ENCODE measurements around the gene CENPO.
A peak's percentile ranks its signal among the peaks of the same experiment; 100 is the strongest.

The CENPO gene

GRCh38 chr2:24858996-24859395 lies 65.8 kb downstream of the CENPO start:
- no peak overlapping the region for H3K4me3 ChIP-seq (ENCODE audit: low read depth, low read length)

GRCh38 chr2:24859968-24860600 lies 66.9 kb downstream of the CENPO start:
- H3K79me2 ChIP-seq: no peaks in the 10 kb centered on the region
- no peak overlapping the region for H3K4me2 ChIP-seq (ENCODE audit: low read length)
- H3K9ac ChIP-seq: no peak overlapping the region
- no peaks in the 10 kb centered on the region for H3K4me1 ChIP-seq
- H3K27ac ChIP-seq: no peak overlapping the region
- no peaks in the 10 kb centered on the region for H3K27me3 ChIP-seq (ENCODE audit: control insufficient read depth, insufficient read depth, low read length)
- H3K4me3 ChIP-seq (ENCODE audit: low read depth, low read length): no peak overlapping the region
- H2AFZ ChIP-seq: no peak overlapping the region
- no peaks in the 10 kb centered on the region for H3K36me3 ChIP-seq (ENCODE audit: control insufficient read depth, insufficient read depth, low read length)
- TF ChIP-seq CTCF (IDR thresholded peaks at IDR 0.05): no peak
- no peaks in the 10 kb centered on the region for H3K9me3 ChIP-seq (ENCODE audit: control insufficient read depth, low read length)

More at GRCh38 chr2:24858996-24859395, 65.8 kb downstream of the CENPO start:
- H3K9me3 ChIP-seq (ENCODE audit: control insufficient read depth, low read length): no peaks in the 10 kb centered on the region
- H3K27me3 ChIP-seq (ENCODE audit: control insufficient read depth, insufficient read depth, low read length): no peaks in the 10 kb centered on the region
- H2AFZ ChIP-seq: no peak overlapping the region
- no peak overlapping the region for H3K27ac ChIP-seq
- H3K79me2 ChIP-seq: no peaks in the 10 kb centered on the region
- H3K36me3 ChIP-seq (ENCODE audit: control insufficient read depth, insufficient read depth, low read length): no peaks in the 10 kb centered on the region
- no peak overlapping the region for H3K4me2 ChIP-seq (ENCODE audit: low read length)
- no peak overlapping the region for H3K9ac ChIP-seq
- no peaks in the 10 kb centered on the region for H3K4me1 ChIP-seq
- no peak for TF ChIP-seq CTCF (IDR thresholded peaks at IDR 0.05)

GRCh38 chr2:24860631-24861030 lies 67.4 kb downstream of the CENPO start:
- TF ChIP-seq CTCF (IDR thresholded peaks at IDR 0.05): no peak
- no peak overlapping the region for H3K4me3 ChIP-seq (ENCODE audit: low read depth, low read length)
- H3K36me3 ChIP-seq (ENCODE audit: control insufficient read depth, insufficient read depth, low read length): no peaks in the 10 kb centered on the region
- no peak overlapping the region for H3K9ac ChIP-seq
- no peaks in the 10 kb centered on the region for H3K79me2 ChIP-seq
- no peaks in the 10 kb centered on the region for H3K9me3 ChIP-seq (ENCODE audit: control insufficient read depth, low read length)
- no peak overlapping the region for H3K4me2 ChIP-seq (ENCODE audit: low read length)
- H2AFZ ChIP-seq: no peak overlapping the region
- H3K4me1 ChIP-seq: no peaks in the 10 kb centered on the region
- H3K27me3 ChIP-seq (ENCODE audit: control insufficient read depth, insufficient read depth, low read length): no peaks in the 10 kb centered on the region
- H3K27ac ChIP-seq: peak overlapping the region; percentile 29

GRCh38 chr2:24861500-24861899 lies 68.3 kb downstream of the CENPO start:
- Histone ChIP-seq H2AFZ (no peak overlapping the region), H3K27ac (peak overlapping the region; percentile 45), H3K9ac (no peak overlapping the region), H3K4me1 (no peaks in the 10 kb centered on the region), H3K9me3 (ENCODE audit: control insufficient read depth, low read length) (no peaks in the 10 kb centered on the region), H3K27me3 (ENCODE audit: control insufficient read depth, insufficient read depth, low read length) (no peaks in the 10 kb centered on the region), H3K79me2 (no peaks in the 10 kb centered on the region), H3K4me2 (ENCODE audit: low read length) (no peak overlapping the region), H3K4me3 (ENCODE audit: low read depth, low read length) (no peak overlapping the region), H3K36me3 (ENCODE audit: control insufficient read depth, insufficient read depth, low read length) (no peaks in the 10 kb centered on the region)
- no peak for TF ChIP-seq CTCF (IDR thresholded peaks at IDR 0.05)

GRCh38 chr2:24863641-24864040 lies 70.4 kb downstream of the CENPO start:
- no peaks in the 10 kb centered on the region for H3K36me3 ChIP-seq (ENCODE audit: control insufficient read depth, insufficient read depth, low read length)
- H2AFZ ChIP-seq: no peak overlapping the region
- no peak overlapping the region for H3K4me3 ChIP-seq (ENCODE audit: low read depth, low read length)
- H3K4me2 ChIP-seq (ENCODE audit: low read length): no peak overlapping the region
- no peak overlapping the region for H3K9ac ChIP-seq
- no peaks in the 10 kb centered on the region for H3K4me1 ChIP-seq
- no peak for TF ChIP-seq CTCF (IDR thresholded peaks at IDR 0.05)
- H3K27ac ChIP-seq: no peak overlapping the region
- H3K27me3 ChIP-seq (ENCODE audit: control insufficient read depth, insufficient read depth, low read length): no peaks in the 10 kb centered on the region
- H3K79me2 ChIP-seq: no peaks in the 10 kb centered on the region
- H3K9me3 ChIP-seq (ENCODE audit: control insufficient read depth, low read length): no peaks in the 10 kb centered on the region
